Coronary artery (tissue), 2 donors: ENCODE results near the gene TBC1D8B.

Experiments
- DNase-seq: peaks from one replicate; pipeline ENCODE4 v3.0.0-alpha.2; 2017; ENCODE audit warnings: low spot score
- H3K27ac ChIP-seq, 2 donors: fragments of 200-600 bp; sonication (generic); one replicate each; pipeline ENCODE4 v1.5.1; 2016 to 2019
- H3K4me3 ChIP-seq: fragments of 200-600 bp; sonication (generic); 2 replicates; pipeline ENCODE4 v1.5.1; 2016; ENCODE audit warnings: mild to moderate bottlenecking, moderate library complexity
- CTCF ChIP-seq: fragments of 200-600 bp; sonication (generic); IDR thresholded peaks from one replicate; pipeline ENCODE4 v1.5.1; 2019; ENCODE audit warnings: antibody characterized with exemption

TBC1D8B gene

GRCh38 chrX:106899276-106899675 is 96.8 kb downstream of the TBC1D8B start:
- no peak for DNase-seq
- TF ChIP-seq CTCF, result no peak
- H3K4me3 ChIP-seq, result no peak overlapping the region
- H3K27ac ChIP-seq, result no peak overlapping the region

- DNase-seq, result no peak
- no peak for TF ChIP-seq CTCF
- H3K4me3 ChIP-seq, result no peak overlapping the region
- no peak overlapping the region for H3K27ac ChIP-seq
Observed at GRCh38 chrX:106899841-106900240, 97.4 kb downstream of the TBC1D8B start.

- Histone ChIP-seq H3K27ac (no peak overlapping the region), H3K4me3 (no peak overlapping the region)
- DNase-seq, result no peak
- no peak for TF ChIP-seq CTCF
Observed at GRCh38 chrX:106901341-106901740, 98.9 kb downstream of the TBC1D8B start.

GRCh38 chrX:106901781-106902219 is 99.3 kb downstream of the TBC1D8B start:
- DNase-seq, result no peak
- Histone ChIP-seq H3K4me3 (no peak overlapping the region), H3K27ac (no peak overlapping the region)
- no peak for TF ChIP-seq CTCF

DNA sequence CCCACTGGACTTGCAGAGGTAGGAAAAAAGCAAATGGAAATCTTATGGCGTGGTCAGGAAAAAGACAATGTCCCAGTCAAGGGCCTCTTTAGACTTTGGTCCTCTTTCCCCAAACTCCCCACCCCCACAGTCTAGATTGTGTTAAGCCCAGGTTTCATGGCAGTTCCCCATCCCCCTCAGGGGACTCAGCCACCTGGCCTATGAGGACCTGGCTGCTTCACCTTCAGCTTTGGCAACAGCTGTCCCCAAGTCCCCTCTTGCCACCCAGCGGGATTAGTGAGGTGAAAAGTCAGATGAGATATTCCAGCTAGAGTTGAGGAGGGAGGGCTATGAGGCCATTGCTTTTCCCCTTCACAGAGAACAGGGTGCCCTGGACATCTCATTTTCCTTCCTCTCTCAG is 100.2 kb downstream of the TBC1D8B start:
- no peak for TF ChIP-seq CTCF
- DNase-seq, result no peak
- Histone ChIP-seq H3K4me3 (no peak overlapping the region), H3K27ac (no peak overlapping the region)

DNA sequence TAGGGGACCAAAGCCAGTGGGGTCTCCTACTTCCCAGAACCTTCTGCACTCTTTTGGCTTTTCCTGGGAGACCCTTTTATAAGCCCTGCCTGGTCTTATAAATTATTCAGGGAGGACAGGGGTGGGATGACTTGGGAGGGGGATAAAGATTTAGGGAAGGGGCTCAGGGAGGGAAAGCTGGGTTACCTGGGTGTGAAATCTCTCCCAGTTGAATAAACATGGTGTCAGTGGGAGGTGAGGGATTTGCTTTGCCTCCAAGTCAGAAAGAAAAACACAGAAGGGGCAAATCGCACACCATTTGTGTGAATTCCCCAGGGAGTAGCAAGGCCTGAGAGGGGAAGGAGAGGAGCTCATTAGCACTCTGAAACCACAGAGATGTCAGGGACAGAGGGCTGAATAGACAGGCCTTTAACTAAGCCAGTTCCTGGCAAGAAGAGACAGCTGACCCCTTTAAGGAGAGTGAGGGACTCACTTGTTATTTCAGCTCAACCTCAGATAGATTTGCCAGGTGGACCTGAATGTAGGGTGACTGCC is 100.9 kb downstream of the TBC1D8B start, which contains the start of gene RIPPLY1:
TSS of gene RIPPLY1 (minus strand) at position 51 of the 534 bp plus-strand sequence. CDS start 54 bp downstream, outside the sequence.
- DNase-seq, result no peak
- no peak within 1 kb of the TSS for H3K27ac ChIP-seq
- TF ChIP-seq CTCF, result no peak
- H3K4me3 ChIP-seq, result no peak within 1 kb of the TSS

DNA sequence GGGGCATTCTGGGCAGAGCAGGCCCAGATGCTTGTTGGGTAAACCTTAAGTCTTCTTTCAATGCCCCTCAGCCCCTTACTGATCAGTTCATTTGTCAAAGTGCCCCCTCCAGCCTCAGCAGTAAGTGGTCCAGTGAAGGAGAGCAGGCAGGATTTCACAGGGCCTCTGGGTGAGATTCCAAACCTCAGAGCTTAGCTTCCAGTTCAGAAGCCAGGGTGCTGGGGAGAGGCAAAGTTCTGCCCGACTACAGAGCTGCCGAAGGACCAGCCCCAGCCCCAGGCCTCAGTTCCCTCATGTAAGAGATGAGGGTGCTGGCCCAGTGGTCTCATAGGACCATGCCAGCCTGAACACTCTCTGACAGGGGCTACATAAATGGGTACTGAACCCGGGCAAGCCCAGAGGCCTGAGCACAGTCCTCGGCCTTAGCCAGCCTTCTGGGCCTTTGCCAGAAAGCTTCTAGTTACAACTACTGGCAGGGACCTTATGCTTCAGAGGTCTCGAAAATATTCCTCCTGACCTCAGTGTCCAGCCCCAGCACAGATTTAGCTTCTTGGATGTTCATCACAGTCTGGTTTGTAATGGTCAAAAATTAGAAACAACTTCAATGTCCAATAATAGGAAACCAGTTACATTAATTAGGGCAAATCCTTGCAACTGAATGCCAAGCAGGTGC is 101.5 kb downstream of the TBC1D8B start:
- no peak for DNase-seq
- TF ChIP-seq CTCF, result no peak
- H3K27ac ChIP-seq, result no peak overlapping the region
- no peak overlapping the region for H3K4me3 ChIP-seq
